ENCODE measurements around the gene P2RY13.

GRCh38 chr3:151346292-151346691 lies 16.9 kb upstream of the P2RY13 start:
- TF ChIP-seq CTCF (conservative IDR thresholded peaks at IDR 0.05; ENCODE audit: low read depth, low read length) (no peak), EZH2 (IDR thresholded peaks at IDR 0.05; ENCODE audit: low read length, unreplicated experiment) (no peak)

Data from PC-3 (cell line).